Measurements from ENCODE around the gene MLST8.
A peak's percentile ranks its signal among the peaks of the same experiment; 100 is the strongest.

Gene MLST8

GRCh38 chr16:2160915-2161551 is 44.2 kb upstream of the MLST8 start:
- Histone ChIP-seq H4K20me1 (peaks cover 76 to 97% (median 88%) of the 10 kb centered on the region in 11 experiments), H3K9ac (peak overlapping the region; percentile 60 to 94 (median 74)), H3K4me1 (peaks cover 54 to 66% (median 61%) of the 10 kb centered on the region in 10 experiments), H3K9me3 (replicated peaks in 1 of 11) (peaks cover 0 to 25% (median 15%) of the 10 kb centered on the region in 11 experiments; a peak in 15 of 22 replicates), H3K4me3 (peak overlapping the region in 9 of 10 experiments; percentile 28 to 61 (median 54); a peak in 16 of 20 replicates), H3K36me3 (peaks cover 17 to 53% (median 40%) of the 10 kb centered on the region in 11 experiments), H3K27me3 (no peaks in the 10 kb centered on the region), H3K27ac (peak overlapping the region; percentile 9 to 91 (median 76); a peak in 19 of 22 replicates), H3K4me2 (peak overlapping the region; percentile 95 to 100 (median 100))
- TF ChIP-seq Cebpa-rat (IDR thresholded peaks at IDR 0.05) = peak in 1 of 11 experiments; percentile 26; a peak in 2 of 22 replicates

GRCh38 chr16:2161911-2162310 is 43.3 kb upstream of the MLST8 start:
- no peak for TF ChIP-seq Cebpa-rat (IDR thresholded peaks at IDR 0.05)
- H3K4me2 ChIP-seq = peak overlapping the region; percentile 71 to 100 (median 100)
- peak overlapping the region in 10 of 11 experiments; percentile 16 to 91 (median 78); a peak in 19 of 22 replicates for H3K27ac ChIP-seq
- H3K36me3 ChIP-seq = peaks cover 25 to 62% (median 48%) of the 10 kb centered on the region in 11 experiments
- H3K27me3 ChIP-seq = no peaks in the 10 kb centered on the region
- peak overlapping the region in 2 of 10 experiments; percentile 15 to 28; a peak in 1 of 20 replicates for H3K4me3 ChIP-seq
- peaks cover 77 to 97% (median 92%) of the 10 kb centered on the region in 11 experiments for H4K20me1 ChIP-seq
- peaks cover 0 to 25% (median 15%) of the 10 kb centered on the region in 11 experiments; a peak in 15 of 22 replicates for H3K9me3 ChIP-seq (replicated peaks in 1 of 11)
- peak overlapping the region; percentile 29 to 94 (median 60); a peak in 20 of 22 replicates for H3K9ac ChIP-seq
- peaks cover 52 to 65% (median 58%) of the 10 kb centered on the region in 10 experiments for H3K4me1 ChIP-seq

GRCh38 chr16:2162676-2163118 is 42.6 kb upstream of the MLST8 start:
- TF ChIP-seq Cebpa-rat (IDR thresholded peaks at IDR 0.05) = no peak
- Histone ChIP-seq H3K4me1 (peaks cover 51 to 65% (median 58%) of the 10 kb centered on the region in 10 experiments), H3K4me3 (no peak overlapping the region), H3K4me2 (peak overlapping the region in 7 of 11 experiments; percentile 73 to 100 (median 100); a peak in 11 of 22 replicates), H3K36me3 (peaks cover 33 to 67% (median 53%) of the 10 kb centered on the region in 11 experiments), H3K27ac (peak overlapping the region in 7 of 11 experiments; percentile 68 to 91 (median 79); a peak in 12 of 22 replicates), H3K9ac (peak overlapping the region in 6 of 11 experiments; percentile 12 to 94 (median 64); a peak in 7 of 22 replicates), H3K9me3 (replicated peaks in 1 of 11) (peaks cover 0 to 25% (median 15%) of the 10 kb centered on the region in 11 experiments; a peak in 15 of 22 replicates), H4K20me1 (peaks cover 70 to 97% (median 92%) of the 10 kb centered on the region in 11 experiments), H3K27me3 (no peaks in the 10 kb centered on the region)

- Histone ChIP-seq H3K27ac (peak overlapping the region in 3 of 11 experiments; percentile 13 to 91 (median 32); a peak in 4 of 22 replicates), H3K36me3 (peaks cover 40 to 67% (median 57%) of the 10 kb centered on the region in 11 experiments), H3K4me2 (no peak overlapping the region), H3K4me1 (peaks cover 51 to 65% (median 58%) of the 10 kb centered on the region in 10 experiments), H3K9ac (peak overlapping the region in 1 of 11 experiments; percentile 33; a peak in 1 of 22 replicates), H4K20me1 (peaks cover 70 to 97% (median 90%) of the 10 kb centered on the region in 11 experiments), H3K4me3 (0 out of 20 replicates have a peak overlapping the region, but pooled peaks of 1 of the 10 experiments have one; percentile 3), H3K27me3 (no peaks in the 10 kb centered on the region), H3K9me3 (replicated peaks in 1 of 11) (peaks cover 0 to 25% (median 15%) of the 10 kb centered on the region in 11 experiments; a peak in 15 of 22 replicates)
- no peak for TF ChIP-seq Cebpa-rat (IDR thresholded peaks at IDR 0.05)
Measured at GRCh38 chr16:2163211-2163881, 41.9 kb upstream of the MLST8 start.

GRCh38 chr16:2165861-2166260 is 39.4 kb upstream of the MLST8 start:
- TF ChIP-seq Cebpa-rat (IDR thresholded peaks at IDR 0.05) = no peak
- Histone ChIP-seq H3K9me3 (replicated peaks in 1 of 11) (peaks cover 0 to 25% (median 15%) of the 10 kb centered on the region in 11 experiments; a peak in 15 of 22 replicates), H3K36me3 (peaks cover 45 to 81% (median 63%) of the 10 kb centered on the region in 11 experiments), H3K27me3 (no peaks in the 10 kb centered on the region), H3K4me1 (peaks cover 53 to 66% (median 58%) of the 10 kb centered on the region in 10 experiments), H3K4me3 (no peak overlapping the region), H3K9ac (peak overlapping the region in 2 of 11 experiments; percentile 16 to 20; a peak in 2 of 22 replicates), H3K4me2 (no peak overlapping the region), H3K27ac (peak overlapping the region in 1 of 11 experiments; percentile 22; a peak in 1 of 22 replicates), H4K20me1 (peaks cover 61 to 98% (median 88%) of the 10 kb centered on the region in 11 experiments)

- H3K27ac ChIP-seq = peak overlapping the region in 1 of 11 experiments; percentile 22; a peak in 1 of 22 replicates
- peak overlapping the region in 1 of 11 experiments; percentile 9; a peak in 1 of 22 replicates for H3K4me2 ChIP-seq
- no peaks in the 10 kb centered on the region for H3K27me3 ChIP-seq
- peaks cover 55 to 66% (median 59%) of the 10 kb centered on the region in 10 experiments for H3K4me1 ChIP-seq
- H3K36me3 ChIP-seq = peaks cover 50 to 84% (median 69%) of the 10 kb centered on the region in 11 experiments
- no peak for TF ChIP-seq Cebpa-rat (IDR thresholded peaks at IDR 0.05)
- peaks cover 0 to 25% (median 15%) of the 10 kb centered on the region in 11 experiments; a peak in 15 of 22 replicates for H3K9me3 ChIP-seq (replicated peaks in 1 of 11)
- H3K4me3 ChIP-seq = no peak overlapping the region
- H4K20me1 ChIP-seq = peaks cover 56 to 98% (median 83%) of the 10 kb centered on the region in 11 experiments
- peak overlapping the region in 6 of 11 experiments; percentile 16 to 81 (median 34); a peak in 7 of 22 replicates for H3K9ac ChIP-seq
Measured at GRCh38 chr16:2166263-2167067, 38.8 kb upstream of the MLST8 start.

- Histone ChIP-seq H3K4me2 (peak overlapping the region in 8 of 11 experiments; percentile 9 to 95 (median 90); a peak in 11 of 22 replicates), H3K9ac (peak overlapping the region in 9 of 11 experiments; percentile 14 to 81 (median 67); a peak in 13 of 22 replicates), H3K9me3 (replicated peaks in 1 of 11) (peaks cover 0 to 25% (median 15%) of the 10 kb centered on the region in 11 experiments; a peak in 15 of 22 replicates), H3K4me1 (peaks cover 49 to 61% (median 55%) of the 10 kb centered on the region in 10 experiments), H3K27ac (peak overlapping the region in 4 of 11 experiments; percentile 11 to 32 (median 20); a peak in 4 of 22 replicates), H3K27me3 (no peaks in the 10 kb centered on the region), H4K20me1 (peaks cover 49 to 94% (median 76%) of the 10 kb centered on the region in 11 experiments), H3K36me3 (peaks cover 56 to 84% (median 75%) of the 10 kb centered on the region in 11 experiments), H3K4me3 (no peak overlapping the region)
- TF ChIP-seq Cebpa-rat (IDR thresholded peaks at IDR 0.05) = no peak
Measured at GRCh38 chr16:2167068-2167638, 38.1 kb upstream of the MLST8 start.
